Cardiac fibroblast (primary cell): ENCODE results near the gene PRR22.
"Not testable (repeated sequence)": the region's sequence is repeated elsewhere in the genome, so short reads cannot be mapped to it uniquely, and the experiment has no call there.

Source experiments
- DNase-seq, 2 donors: peaks; one replicate each; pipeline versions ENCODE4 v3.0.0 to v3.0.0-alpha.2; 2010; ENCODE audit warnings: low read depth in 2 of 2
- H3K4me3 ChIP-seq, 2 donors: replicated peaks in 1 of 2; 1 replicate in 1 of 2; 2 replicates in 1 of 2; pipeline ENCODE4 v1.5.1; 2011; ENCODE audit warnings: low read depth in 2 of 2, low read length in 2 of 2, mild to moderate bottlenecking in 2 of 2, moderate library complexity in 1 of 2
- CTCF ChIP-seq: IDR thresholded peaks from one replicate; pipeline ENCODE4 v1.5.1; 2011; ENCODE audit warnings: low read depth, mild to moderate bottlenecking, low read length, inconsistent platforms

Gene PRR22

GRCh38 chr19:5786593-5787408, 2.3 kb upstream of the PRR22 start:
- H3K4me3 ChIP-seq, result no peak overlapping the region
- TF ChIP-seq CTCF, result no peak
- DNase-seq, result no peak

- TF ChIP-seq CTCF, result no peak
- H3K4me3 ChIP-seq, result no peak overlapping the region
- no peak for DNase-seq
Measured at GRCh38 chr19:5785423-5785822, 877 bp upstream of the PRR22 start.

GRCh38 chr19:5782945-5783919, 1.3 kb downstream of the PRR22 start:
- no peak for DNase-seq
- TF ChIP-seq CTCF, result no peak
- H3K4me3 ChIP-seq, result no peak overlapping the region

GRCh38 chr19:5782322-5782721, 2.2 kb downstream of the PRR22 start:
- no peak for TF ChIP-seq CTCF
- H3K4me3 ChIP-seq, result no peak overlapping the region
- no peak for DNase-seq

GRCh38 chr19:5780916-5781315, 3.6 kb downstream of the PRR22 start:
- DNase-seq, H3K4me3 ChIP-seq: not testable (repeated sequence)

- no peak for TF ChIP-seq CTCF
- no peak overlapping the region for H3K4me3 ChIP-seq
- DNase-seq, result no peak
Measured at GRCh38 chr19:5778402-5778801, 6.1 kb downstream of the PRR22 start.

- no peak for TF ChIP-seq CTCF
- no peak overlapping the region for H3K4me3 ChIP-seq
- peak; percentile 53 to 68 for DNase-seq
Measured at GRCh38 chr19:5775668-5776309, 8.8 kb downstream of the PRR22 start.
